B cell (primary cell): Measurements from ENCODE around the gene LRRTM3. TPM values are rescaled to one million over a fixed set of nuclear protein-coding genes. Genes with fewer than 3 reads are reported as not detected.

Source experiments
- ATAC-seq: fragments of 200-7000 bp; cut with Tn5 transposase; one replicate; pipeline ENCODE4 v1.10.0; 2021; ENCODE audit warnings: low read depth, mild to moderate bottlenecking, moderate number of reproducible peaks, moderate library complexity
- CTCF ChIA-PET: fragments of 350-600 bp; sonication (Branson Sonifier 250); formaldehyde crosslinking; loops from one replicate; lab custom pipeline; 2021; ENCODE audit warnings: antibody characterized with exemption, inconsistent platforms; lab: Charles Lee
- POLR2A ChIA-PET: fragments of 350-600 bp; sonication (Branson Sonifier 250); formaldehyde crosslinking; loops from one replicate; lab custom pipeline; 2021; ENCODE audit warnings: antibody characterized with exemption; lab: Charles Lee
- DNase-seq: peaks from one replicate; pipeline ENCODE4 v3.0.0; 2013
- H2AFZ ChIP-seq: 2 replicates; pipeline ENCODE4 v1.6.1; 2012; ENCODE audit warnings: mild to moderate bottlenecking, low read depth, low read length; ENCODE audit not compliant: insufficient read depth, poor library complexity, severe bottlenecking
- H3K27ac ChIP-seq, 2 donors: 1 replicate in 1 of 2; 2 replicates in 1 of 2; pipeline ENCODE4 v1.5.1; 2012 to 2013; ENCODE audit warnings: low read length in 2 of 2, mild to moderate bottlenecking in 2 of 2, moderate library complexity in 1 of 2
- H3K27me3 ChIP-seq, 4 experiments: fragments of 200-600 bp in 1 of 4; sonication (generic) in 1 of 4; replicated peaks in 1 of 4; 1 replicate in 2 of 4; 2 replicates in 2 of 4; pipeline versions ENCODE4 v1.6.1 to v1.7.0; 2013 to 2016; ENCODE audit warnings: low read length in 3 of 4, mild to moderate bottlenecking in 2 of 4, mixed read lengths in 1 of 4, moderate library complexity in 1 of 4; ENCODE audit not compliant: insufficient read depth in 4 of 4, control insufficient read depth in 3 of 4; ENCODE audit errors: control extremely low read depth in 1 of 4
- H3K36me3 ChIP-seq, 2 experiments: replicated peaks in 1 of 2; 1 replicate in 1 of 2; 2 replicates in 1 of 2; pipeline versions ENCODE4 v1.6.1 to v1.7.1; 2013; ENCODE audit warnings: low read length in 1 of 2; ENCODE audit not compliant: insufficient read depth in 2 of 2, control insufficient read depth in 1 of 2; ENCODE audit errors: control extremely low read depth in 1 of 2, extremely low read depth in 1 of 2
- H3K4me1 ChIP-seq, 2 donors: fragments of 200-600 bp in 1 of 2; sonication (generic) in 1 of 2; 1 replicate in 1 of 2; 2 replicates in 1 of 2; pipeline versions ENCODE4 v1.5.1 to v1.6.1; 2013 to 2017; ENCODE audit warnings: low read length in 2 of 2; ENCODE audit not compliant: control insufficient read depth in 2 of 2, insufficient read depth in 2 of 2
- H3K4me2 ChIP-seq: replicated peaks from 2 replicates; pipeline ENCODE3; 2012; ENCODE audit warnings: mild to moderate bottlenecking, low read depth, low read length; ENCODE audit not compliant: poor library complexity, severe bottlenecking
- H3K4me3 ChIP-seq, 5 experiments: fragments of 200-600 bp in 1 of 5; sonication (generic) in 1 of 5; 1 replicate in 3 of 5; 2 replicates in 2 of 5; pipeline versions ENCODE4 v1.5.1 to v1.7.0; 2011 to 2016; ENCODE audit warnings: low read length in 4 of 5, mild to moderate bottlenecking in 4 of 5, low read depth in 2 of 5, control low read depth in 1 of 5, moderate library complexity in 1 of 5; ENCODE audit not compliant: insufficient read depth in 1 of 5; ENCODE audit errors: control extremely low read depth in 1 of 5, extremely low read depth in 1 of 5
- H3K79me2 ChIP-seq: fragments of 200-600 bp; sonication (generic); one replicate; pipeline ENCODE4 v1.6.0; 2016; ENCODE audit warnings: low read length; ENCODE audit not compliant: control insufficient read depth, insufficient read depth
- H3K9ac ChIP-seq: fragments of 200-600 bp; sonication (generic); 2 replicates; pipeline ENCODE4 v1.6.1; 2017; ENCODE audit warnings: mild to moderate bottlenecking, low read length, moderate library complexity
- H3K9me3 ChIP-seq, 3 donors: one replicate each; pipeline versions ENCODE4 v1.6.1 to v1.7.1; 2013; ENCODE audit warnings: low read length in 2 of 3; ENCODE audit not compliant: control insufficient read depth in 2 of 3, insufficient read depth in 1 of 3; ENCODE audit errors: control extremely low read depth in 1 of 3
- H4K20me1 ChIP-seq: 2 replicates; pipeline ENCODE4 v1.6.0; 2012; ENCODE audit warnings: mild to moderate bottlenecking, low read length; ENCODE audit not compliant: insufficient read depth, control insufficient read depth, poor library complexity, severe bottlenecking
- H3K27ac Mint-ChIP-seq: one replicate; pipeline ENCODE4 v1.8.0; 2021; ENCODE audit warnings: mixed read lengths
- H3K27me3 Mint-ChIP-seq: one replicate; pipeline ENCODE4 v1.8.0; 2021; ENCODE audit warnings: mixed read lengths
- H3K4me1 Mint-ChIP-seq: one replicate; pipeline ENCODE4 v1.8.0; 2021; ENCODE audit warnings: mixed read lengths
- H3K4me3 Mint-ChIP-seq: one replicate; pipeline ENCODE4 v1.8.0; 2021; ENCODE audit warnings: mixed read lengths
- H3K9me3 Mint-ChIP-seq: one replicate; pipeline ENCODE4 v1.8.0; 2022; ENCODE audit warnings: mixed read lengths; ENCODE audit not compliant: insufficient read depth
- EZH2 ChIP-seq: IDR thresholded peaks from 2 replicates; pipeline ENCODE4 v1.6.1; 2012; ENCODE audit warnings: borderline replicate concordance, low read depth, mild to moderate bottlenecking, moderate library complexity, low read length; ENCODE audit not compliant: insufficient read depth, poor library complexity, severe bottlenecking
- WGBS: methylation state at CpG from one replicate; pipeline ENCODE4 v1.1.5; 2013; ENCODE audit warnings: missing lambda C conversion rate; ENCODE audit not compliant: insufficient coverage; 5-methylcytosine and 5-hydroxymethylcytosine counted together
- intact Hi-C: fragments of 100-400 bp; cut with micrococcal nuclease; formaldehyde crosslinking; loops from one replicate; pipeline ENCODE4 v1.10.0; 2022
- polyA plus RNA-seq: library from polyadenylated mRNA; depleted of rRNA; stranded (reverse); fragments of >200 nt; gene quantifications from 2 replicates; pipeline ENCODE4 v1.2.3, GENCODE V29; 2012
- total RNA-seq, 2 donors: library from RNA; stranded (reverse); fragments of 120-200 nt in 1 of 2; gene quantifications; 1 replicate in 1 of 2; 2 replicates in 1 of 2; pipeline versions ENCODE4 v1.2.3 to v1.2.4, GENCODE V29; 2013 to 2022
- TF ChIP-seq, protein P1 (sequence below): fragments of 200-600 bp; IDR thresholded peaks from one replicate; pipeline ENCODE4 v1.8.0; 2022; ENCODE audit warnings: antibody characterized with exemption, mild to moderate bottlenecking

LRRTM3 gene
- total and polyA plus RNA-seq, 2 donors (not counting 1 experiment from before 2014, with no cell fraction given), result not detected

DNA sequence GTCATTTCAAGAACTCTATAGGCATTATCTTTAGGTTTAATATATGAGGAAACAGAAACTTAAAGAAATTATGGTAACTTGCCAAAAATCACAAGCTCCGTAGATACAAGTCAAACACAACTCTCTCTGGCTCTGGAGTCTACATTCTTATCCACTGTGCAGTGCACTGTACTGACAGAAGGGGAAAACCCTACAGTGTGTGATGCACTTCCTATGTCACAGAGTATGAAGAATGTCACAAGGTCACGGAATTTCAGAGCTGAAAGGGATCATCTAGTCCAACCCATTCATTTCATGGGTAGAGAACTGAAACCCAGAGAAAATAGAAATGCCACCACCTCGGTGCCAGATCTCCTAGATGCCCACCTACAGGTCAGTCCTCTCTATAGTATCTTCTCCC, 86.1 kb downstream of the LRRTM3 start:
- Mint-ChIP-seq H3K4me3 (no peak overlapping the region), H3K4me1 (no peaks in the 10 kb centered on the region), H3K27ac (no peak overlapping the region), H3K27me3 (no peaks in the 10 kb centered on the region), H3K9me3 (no peaks in the 10 kb centered on the region)
- Histone ChIP-seq H3K27me3 (no peaks in the 10 kb centered on the region), H3K27ac (no peak overlapping the region), H3K4me2 (no peak overlapping the region), H3K4me1 (no peaks in the 10 kb centered on the region), H3K9me3 (no peaks in the 10 kb centered on the region), H3K9ac (no peak overlapping the region), H4K20me1 (no peaks in the 10 kb centered on the region), H3K79me2 (no peaks in the 10 kb centered on the region), H2AFZ (no peak overlapping the region), H3K4me3 (no peak overlapping the region), H3K36me3 (no peaks in the 10 kb centered on the region)
- ATAC-seq (no peak), DNase-seq (no peak)
- POLR2A ChIA-PET, result no interaction called here
- intact Hi-C loops, result no loop called here
- CTCF ChIA-PET, result no interaction called here
- no peak for TF ChIP-seq EZH2
- TF ChIP-seq, protein P1, sequence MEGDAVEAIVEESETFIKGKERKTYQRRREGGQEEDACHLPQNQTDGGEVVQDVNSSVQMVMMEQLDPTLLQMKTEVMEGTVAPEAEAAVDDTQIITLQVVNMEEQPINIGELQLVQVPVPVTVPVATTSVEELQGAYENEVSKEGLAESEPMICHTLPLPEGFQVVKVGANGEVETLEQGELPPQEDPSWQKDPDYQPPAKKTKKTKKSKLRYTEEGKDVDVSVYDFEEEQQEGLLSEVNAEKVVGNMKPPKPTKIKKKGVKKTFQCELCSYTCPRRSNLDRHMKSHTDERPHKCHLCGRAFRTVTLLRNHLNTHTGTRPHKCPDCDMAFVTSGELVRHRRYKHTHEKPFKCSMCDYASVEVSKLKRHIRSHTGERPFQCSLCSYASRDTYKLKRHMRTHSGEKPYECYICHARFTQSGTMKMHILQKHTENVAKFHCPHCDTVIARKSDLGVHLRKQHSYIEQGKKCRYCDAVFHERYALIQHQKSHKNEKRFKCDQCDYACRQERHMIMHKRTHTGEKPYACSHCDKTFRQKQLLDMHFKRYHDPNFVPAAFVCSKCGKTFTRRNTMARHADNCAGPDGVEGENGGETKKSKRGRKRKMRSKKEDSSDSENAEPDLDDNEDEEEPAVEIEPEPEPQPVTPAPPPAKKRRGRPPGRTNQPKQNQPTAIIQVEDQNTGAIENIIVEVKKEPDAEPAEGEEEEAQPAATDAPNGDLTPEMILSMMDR, result no peak
- 89% methylated on average over 1 of the region's 3 CpGs for WGBS

DNA sequence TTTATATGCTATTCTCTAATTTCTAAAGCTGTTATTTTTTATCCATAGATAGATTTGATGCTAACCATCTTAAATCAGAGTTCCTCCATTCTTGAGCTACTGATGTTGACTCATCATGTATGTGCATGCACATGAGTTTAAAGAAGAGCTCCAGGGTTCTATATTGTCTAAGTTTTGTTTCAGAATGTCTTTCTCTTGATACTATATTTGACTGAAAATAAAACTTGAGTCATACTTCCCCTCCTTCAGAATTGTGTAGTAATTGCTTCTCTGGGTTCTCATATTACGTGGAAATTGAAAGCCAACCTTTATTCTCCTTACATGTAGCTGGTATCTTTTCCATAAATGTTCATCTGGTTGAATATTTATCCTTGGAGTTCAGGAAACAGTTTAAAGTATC, 89.4 kb downstream of the LRRTM3 start:
- no peak overlapping the region for H3K27ac Mint-ChIP-seq
- intact Hi-C loops, result no loop called here

More for the DNA sequence above, 89.4 kb downstream of the LRRTM3 start:
- Histone ChIP-seq H3K4me1 (no peaks in the 10 kb centered on the region), H3K36me3 (no peaks in the 10 kb centered on the region), H4K20me1 (no peaks in the 10 kb centered on the region), H3K27ac (no peak overlapping the region), H3K4me2 (no peak overlapping the region), H3K27me3 (no peaks in the 10 kb centered on the region), H3K79me2 (no peaks in the 10 kb centered on the region), H3K9ac (no peak overlapping the region), H3K4me3 (no peak overlapping the region), H3K9me3 (no peaks in the 10 kb centered on the region), H2AFZ (no peak overlapping the region)
- ChIA-PET POLR2A (no interaction called here), CTCF (no interaction called here)
- DNase-seq (no peak), ATAC-seq (no peak)
- Mint-ChIP-seq H3K4me1 (no peaks in the 10 kb centered on the region), H3K9me3 (no peaks in the 10 kb centered on the region), H3K4me3 (no peak overlapping the region), H3K27me3 (no peaks in the 10 kb centered on the region)
- TF ChIP-seq EZH2, result no peak
- TF ChIP-seq, protein P1, result no peak
- no CpG with 5 or more reads among the region's 1 CpG for WGBS
